DND-41 (cell line): ENCODE data around the gene POR.

Source experiments
- EZH2 ChIP-seq: IDR thresholded peaks from 3 replicates; pipeline ENCODE4 v1.6.1; 2012; ENCODE audit warnings: borderline replicate concordance, low read depth, mild to moderate bottlenecking, moderate library complexity, low read length, inconsistent platforms; ENCODE audit not compliant: severe bottlenecking
- TF ChIP-seq, protein P1 (sequence below): IDR thresholded peaks from 2 replicates; pipeline ENCODE4 v1.5.1; 2012; ENCODE audit warnings: borderline replicate concordance, low read length, moderate library complexity, mild to moderate bottlenecking; ENCODE audit not compliant: poor library complexity, severe bottlenecking; ENCODE audit errors: extremely low read depth

- TF ChIP-seq, protein P1, sequence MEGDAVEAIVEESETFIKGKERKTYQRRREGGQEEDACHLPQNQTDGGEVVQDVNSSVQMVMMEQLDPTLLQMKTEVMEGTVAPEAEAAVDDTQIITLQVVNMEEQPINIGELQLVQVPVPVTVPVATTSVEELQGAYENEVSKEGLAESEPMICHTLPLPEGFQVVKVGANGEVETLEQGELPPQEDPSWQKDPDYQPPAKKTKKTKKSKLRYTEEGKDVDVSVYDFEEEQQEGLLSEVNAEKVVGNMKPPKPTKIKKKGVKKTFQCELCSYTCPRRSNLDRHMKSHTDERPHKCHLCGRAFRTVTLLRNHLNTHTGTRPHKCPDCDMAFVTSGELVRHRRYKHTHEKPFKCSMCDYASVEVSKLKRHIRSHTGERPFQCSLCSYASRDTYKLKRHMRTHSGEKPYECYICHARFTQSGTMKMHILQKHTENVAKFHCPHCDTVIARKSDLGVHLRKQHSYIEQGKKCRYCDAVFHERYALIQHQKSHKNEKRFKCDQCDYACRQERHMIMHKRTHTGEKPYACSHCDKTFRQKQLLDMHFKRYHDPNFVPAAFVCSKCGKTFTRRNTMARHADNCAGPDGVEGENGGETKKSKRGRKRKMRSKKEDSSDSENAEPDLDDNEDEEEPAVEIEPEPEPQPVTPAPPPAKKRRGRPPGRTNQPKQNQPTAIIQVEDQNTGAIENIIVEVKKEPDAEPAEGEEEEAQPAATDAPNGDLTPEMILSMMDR = no peak
- TF ChIP-seq EZH2 = no peak
These were observed 54.9 kb downstream of the POR start for GRCh38 chr7:75969704-75970498.
